Measurements from ENCODE around the gene OTOA. TPM values are rescaled to one million over a fixed set of nuclear protein-coding genes. Genes with fewer than 3 reads are reported as not detected.
"Not testable (repeated sequence)": the region's sequence is repeated elsewhere in the genome, so short reads cannot be mapped to it uniquely, and the experiment has no call there.

The OTOA gene
- total and polyA plus RNA-seq, 2 of the 13 experiments (the other 11 are each of a cell fraction or from before 2014, with no cell fraction given): 0.05 to 0.15 TPM

- H3K4me2 ChIP-seq (ENCODE audit: low read depth, low read length): no peak overlapping the region
- in situ Hi-C loops (cut with HindIII; ENCODE audit: extremely low pct_ligation_motif_present, low pct_unique_long_range_greater_than_20kb): no loop called here
- WGBS (ENCODE audit: low lambda C conversion rate): 3% methylated on average over 2 of the region's 2 CpGs
- no peak overlapping the region for H3K9ac ChIP-seq (ENCODE audit: insufficient read depth, low read depth, low read length)
- H3K27ac ChIP-seq (ENCODE audit: extremely low read length, insufficient read depth, low read length): no peak overlapping the region
- no peaks in the 10 kb centered on the region for H4K20me1 ChIP-seq (ENCODE audit: insufficient read depth, low read length)
- TF ChIP-seq, protein P1, sequence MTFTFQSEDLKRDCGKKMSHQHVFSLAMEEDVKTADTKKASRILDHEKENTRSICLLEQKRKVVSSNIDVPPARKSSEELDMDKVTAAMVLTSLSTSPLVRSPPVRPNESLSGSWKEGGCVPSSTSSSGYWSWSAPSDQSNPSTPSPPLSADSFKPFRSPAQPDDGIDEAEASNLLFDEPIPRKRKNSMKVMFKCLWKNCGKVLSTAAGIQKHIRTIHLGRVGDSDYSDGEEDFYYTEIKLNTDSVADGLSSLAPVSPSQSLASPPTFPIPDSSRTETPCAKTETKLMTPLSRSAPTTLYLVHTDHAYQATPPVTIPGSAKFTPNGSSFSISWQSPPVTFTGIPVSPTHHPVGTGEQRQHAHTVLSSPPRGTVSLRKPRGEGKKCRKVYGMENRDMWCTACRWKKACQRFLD (CRISPR knock-in tag; IDR thresholded peaks at IDR 0.05; ENCODE audit: borderline replicate concordance): no peak
- peak; percentile 97 for TF ChIP-seq ZNF329 (CRISPR knock-in tag; IDR thresholded peaks at IDR 0.05; ENCODE audit: low read depth)
- TF ChIP-seq TGIF2 (CRISPR knock-in tag; IDR thresholded peaks at IDR 0.05): no peak
- no peak for TF ChIP-seq ZNF34 (CRISPR knock-in tag; IDR thresholded peaks at IDR 0.05; ENCODE audit: borderline replicate concordance)
- ATAC-seq (no peak), FAIRE-seq (no peak), DNase-seq (ENCODE audit: low spot score) (no peak)
- intact Hi-C loops (cut with micrococcal nuclease; ENCODE audit: unreplicated experiment): no loop called here
- H3K4me3 ChIP-seq (replicated peaks in 1 of 3; ENCODE audit: insufficient read depth in 1 of 3, low read depth in 2 of 3, low read length in 3 of 3): no peak overlapping the region
- no peaks in the 10 kb centered on the region for H3K36me3 ChIP-seq (replicated peaks in 1 of 2; ENCODE audit: control insufficient read depth in 1 of 2, insufficient read depth in 2 of 2, low read length in 2 of 2)
- CTCF ChIA-PET (ENCODE audit: low intra/inter-chr PET ratio, low total read pairs): no interaction called here
- no peaks in the 10 kb centered on the region for H3K9me3 ChIP-seq (ENCODE audit: low read length)
- H3K27me3 ChIP-seq (ENCODE audit: control insufficient read depth in 1 of 2, insufficient read depth in 2 of 2, low read length in 2 of 2): peaks cover 4 to 30% of the 10 kb centered on the region in 2 experiments; a peak in 3 of 5 replicates
- POLR2A ChIA-PET: no interaction called here
- H3K79me2 ChIP-seq (ENCODE audit: insufficient read depth, low read length): no peaks in the 10 kb centered on the region
- no TSS peak for BruUV-seq (replicated peaks)
- H3K4me1 ChIP-seq (ENCODE audit: insufficient read depth, low read length): no peaks in the 10 kb centered on the region
- H2AFZ ChIP-seq (ENCODE audit: low read length): no peak overlapping the region
These were observed 59.8 kb downstream of the OTOA start for GRCh38 chr16:21723532-21723931.

- 6% methylated on average over 3 of the region's 3 CpGs for WGBS (ENCODE audit: low lambda C conversion rate)
- Histone ChIP-seq H2AFZ (ENCODE audit: low read length) (no peak overlapping the region), H3K9ac (ENCODE audit: insufficient read depth, low read depth, low read length) (no peak overlapping the region), H3K27me3 (ENCODE audit: control insufficient read depth in 1 of 2, insufficient read depth in 2 of 2, low read length in 2 of 2) (peaks cover 0 to 23% of the 10 kb centered on the region in 2 experiments; a peak in 2 of 5 replicates), H4K20me1 (ENCODE audit: insufficient read depth, low read length) (no peaks in the 10 kb centered on the region), H3K27ac (ENCODE audit: extremely low read length, insufficient read depth, low read length) (no peak overlapping the region), H3K79me2 (ENCODE audit: insufficient read depth, low read length) (no peaks in the 10 kb centered on the region), H3K36me3 (replicated peaks in 1 of 2; ENCODE audit: control insufficient read depth in 1 of 2, insufficient read depth in 2 of 2, low read length in 2 of 2) (no peaks in the 10 kb centered on the region), H3K4me1 (ENCODE audit: insufficient read depth, low read length) (no peaks in the 10 kb centered on the region), H3K9me3 (ENCODE audit: low read length) (no peaks in the 10 kb centered on the region), H3K4me2 (ENCODE audit: low read depth, low read length) (no peak overlapping the region), H3K4me3 (replicated peaks in 1 of 3; ENCODE audit: insufficient read depth in 1 of 3, low read depth in 2 of 3, low read length in 3 of 3) (no peak overlapping the region)
- intact Hi-C loops (cut with micrococcal nuclease; ENCODE audit: unreplicated experiment): no loop called here
- DNase-seq (ENCODE audit: low spot score) (no peak), ATAC-seq (no peak), FAIRE-seq (no peak)
- BruUV-seq (replicated peaks): no TSS peak
- no peak for TF ChIP-seq GZF1 (CRISPR knock-in tag; IDR thresholded peaks at IDR 0.05)
- POLR2A ChIA-PET: no interaction called here
- in situ Hi-C loops (cut with HindIII; ENCODE audit: extremely low pct_ligation_motif_present, low pct_unique_long_range_greater_than_20kb): no loop called here
- CTCF ChIA-PET (ENCODE audit: low intra/inter-chr PET ratio, low total read pairs): no interaction called here
These were observed 63.6 kb downstream of the OTOA start for GRCh38 chr16:21727344-21727743.

GRCh38 chr16:21731233-21731632 lies 67.5 kb downstream of the OTOA start:
- H2AFZ ChIP-seq (ENCODE audit: low read length); H3K79me2 ChIP-seq (ENCODE audit: insufficient read depth, low read length); BruUV-seq (replicated peaks); H3K4me3 ChIP-seq (replicated peaks in 1 of 3; ENCODE audit: insufficient read depth in 1 of 3, low read depth in 2 of 3, low read length in 3 of 3); H3K27ac ChIP-seq (ENCODE audit: extremely low read length, insufficient read depth, low read length); H3K9ac ChIP-seq (ENCODE audit: insufficient read depth, low read depth, low read length); H3K36me3 ChIP-seq (replicated peaks in 1 of 2; ENCODE audit: control insufficient read depth in 1 of 2, insufficient read depth in 2 of 2, low read length in 2 of 2); H3K4me1 ChIP-seq (ENCODE audit: insufficient read depth, low read length); H3K27me3 ChIP-seq (ENCODE audit: control insufficient read depth in 1 of 2, insufficient read depth in 2 of 2, low read length in 2 of 2); intact Hi-C loops (cut with micrococcal nuclease; ENCODE audit: unreplicated experiment); H3K4me2 ChIP-seq (ENCODE audit: low read depth, low read length); in situ Hi-C loops (cut with HindIII; ENCODE audit: extremely low pct_ligation_motif_present, low pct_unique_long_range_greater_than_20kb); POLR2A ChIA-PET; CTCF ChIA-PET (ENCODE audit: low intra/inter-chr PET ratio, low total read pairs); H3K9me3 ChIP-seq (ENCODE audit: low read length); DNase-seq (ENCODE audit: low spot score); H4K20me1 ChIP-seq (ENCODE audit: insufficient read depth, low read length); ATAC-seq; FAIRE-seq: not testable (repeated sequence)
- WGBS (ENCODE audit: low lambda C conversion rate): 11% methylated on average over 4 of the region's 4 CpGs

DNA sequence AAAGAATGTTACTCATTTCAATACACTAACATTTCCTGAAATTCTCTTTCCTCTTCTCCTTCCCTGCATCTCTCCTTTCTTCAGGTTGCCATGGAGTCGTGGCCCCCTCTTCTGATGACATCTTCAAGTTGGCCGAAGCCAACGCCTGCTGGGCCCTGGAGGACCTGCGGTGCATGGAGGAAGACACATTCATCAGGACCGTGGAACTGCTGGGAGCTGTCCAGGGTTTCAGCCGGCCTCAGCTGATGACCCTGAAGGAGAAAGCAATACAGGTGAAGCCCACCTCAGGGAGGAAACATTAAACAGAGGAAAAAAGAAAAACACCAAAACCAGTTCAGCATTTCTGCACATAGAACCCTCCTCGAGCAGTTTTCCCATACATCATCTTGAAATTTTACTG lies 76.9 kb downstream of the OTOA start:
- H3K27ac ChIP-seq (ENCODE audit: extremely low read length, insufficient read depth, low read length); H3K36me3 ChIP-seq (replicated peaks in 1 of 2; ENCODE audit: control insufficient read depth in 1 of 2, insufficient read depth in 2 of 2, low read length in 2 of 2); DNase-seq (ENCODE audit: low spot score); H3K4me2 ChIP-seq (ENCODE audit: low read depth, low read length); H3K4me3 ChIP-seq (replicated peaks in 1 of 3; ENCODE audit: insufficient read depth in 1 of 3, low read depth in 2 of 3, low read length in 3 of 3); in situ Hi-C loops (cut with HindIII; ENCODE audit: extremely low pct_ligation_motif_present, low pct_unique_long_range_greater_than_20kb); H3K9me3 ChIP-seq (ENCODE audit: low read length); H2AFZ ChIP-seq (ENCODE audit: low read length); H3K9ac ChIP-seq (ENCODE audit: insufficient read depth, low read depth, low read length); FAIRE-seq; intact Hi-C loops (cut with micrococcal nuclease; ENCODE audit: unreplicated experiment); H3K4me1 ChIP-seq (ENCODE audit: insufficient read depth, low read length); H3K79me2 ChIP-seq (ENCODE audit: insufficient read depth, low read length); POLR2A ChIA-PET; H4K20me1 ChIP-seq (ENCODE audit: insufficient read depth, low read length); H3K27me3 ChIP-seq (ENCODE audit: control insufficient read depth in 1 of 2, insufficient read depth in 2 of 2, low read length in 2 of 2); BruUV-seq (replicated peaks); CTCF ChIA-PET (ENCODE audit: low intra/inter-chr PET ratio, low total read pairs): not testable (repeated sequence)
- peak; percentile 83 for ATAC-seq
- WGBS (ENCODE audit: low lambda C conversion rate): no CpG with 5 or more reads among the region's 7 CpGs
